A549 (cell line): ENCODE results near the gene KIF16B. TPM values are rescaled to one million over a fixed set of nuclear protein-coding genes. Genes with fewer than 3 reads are reported as not detected.

Experiments
- ATAC-seq, 2 experiments: fragments of 200-7000 bp in 1 of 2; fragments of >200 bp in 1 of 2; cut with Nextera tagmentation in 1 of 2; cut with Tn5 transposase in 1 of 2; 3 replicates each; pipeline versions ENCODE4 v1.8.0 to v1.9.1; 2018 to 2020; ENCODE audit warnings: mild to moderate bottlenecking in 1 of 2, moderate library complexity in 1 of 2
- CTCF ChIA-PET: fragments of 300-600 bp; sonication (Branson Sonifier 250); formaldehyde crosslinking; extraction: SDS; loops from one replicate; lab custom pipeline; 2021; ENCODE audit warnings: antibody characterized with exemption, inconsistent platforms; lab: Yijun Ruan, JAX
- POLR2A ChIA-PET: fragments of 350-600 bp; formaldehyde crosslinking; extraction: SDS; loops from one replicate; lab custom pipeline; 2021; ENCODE audit warnings: antibody characterized with exemption, inconsistent platforms; lab: Yijun Ruan, JAX
- DNase-seq, 2 experiments: peaks; one replicate each; pipeline versions ENCODE4 v3.0.0 to v3.0.0-alpha.2; 2011 to 2016; ENCODE audit warnings: low read depth in 1 of 2, low spot score in 1 of 2
- FAIRE-seq: peaks from 2 replicates; lab custom pipeline; 2011; peaks lifted over from hg19 to GRCh38; lab: Jason Lieb, UNC
- H3K27ac ChIP-seq, 2 experiments: fragments of >200 bp; sonication (Bioruptor Twin); formaldehyde crosslinking; 3 replicates each; pipeline ENCODE4 v1.5.1; 2016 to 2017
- H3K4me1 ChIP-seq: fragments of >200 bp; sonication (Bioruptor Twin); formaldehyde crosslinking; 3 replicates; pipeline ENCODE4 v1.6.1; 2016
- H3K4me2 ChIP-seq: fragments of >200 bp; sonication (Bioruptor Twin); formaldehyde crosslinking; 3 replicates; pipeline ENCODE4 v1.6.1; 2016
- H3K4me3 ChIP-seq: fragments of >200 bp; sonication (Bioruptor Twin); formaldehyde crosslinking; 3 replicates; pipeline ENCODE4 v1.5.1; 2016
- H3K9me3 ChIP-seq: fragments of >200 bp; sonication (Bioruptor Twin); formaldehyde crosslinking; 3 replicates; pipeline ENCODE4 v1.6.1; 2016
- BHLHE40 ChIP-seq: IDR thresholded peaks from 2 replicates; pipeline ENCODE4 v1.6.1; 2012; ENCODE audit warnings: low read depth, low read length, inconsistent platforms
- CHD2 ChIP-seq: fragments of 150-350 bp; IDR thresholded peaks from 2 replicates; pipeline ENCODE4 v1.6.1; 2014; ENCODE audit warnings: low read length; ENCODE audit not compliant: partially characterized antibody
- EHF ChIP-seq: fragments of 250-450 bp; sonication (Bioruptor Pico); IDR thresholded peaks from 2 replicates; pipeline ENCODE4 v1.5.0; 2020; ENCODE audit warnings: mild to moderate bottlenecking
- FOSB ChIP-seq: fragments of 250-450 bp; sonication (Bioruptor Pico); IDR thresholded peaks from 2 replicates; pipeline ENCODE4 v1.5.0; 2020; ENCODE audit warnings: mild to moderate bottlenecking, moderate library complexity
- FOSL2 ChIP-seq, 2 experiments: fragments of 450-650 bp in 1 of 2; fragments of >200 bp in 1 of 2; sonication (Bioruptor Twin) in 1 of 2; formaldehyde crosslinking; IDR thresholded peaks; 2 replicates each; pipeline versions ENCODE4 v1.5.0 to v1.6.1; 2016 to 2020; ENCODE audit warnings: mild to moderate bottlenecking in 1 of 2, moderate library complexity in 1 of 2
- HOXB13 ChIP-seq: fragments of 250-450 bp; sonication (Bioruptor Pico); IDR thresholded peaks from 2 replicates; pipeline ENCODE4 v1.5.0; 2020; ENCODE audit warnings: low read depth, mild to moderate bottlenecking, moderate library complexity
- JUNB ChIP-seq: fragments of >200 bp; sonication (Bioruptor Twin); formaldehyde crosslinking; IDR thresholded peaks from 2 replicates; pipeline ENCODE4 v1.6.1; 2016
- NFE2L2 ChIP-seq: fragments of 150-350 bp; conservative IDR thresholded peaks from 2 replicates; pipeline ENCODE4 v1.6.1; 2014; ENCODE audit warnings: low read length
- NR3C1 ChIP-seq: fragments of >200 bp; sonication (Bioruptor Twin); formaldehyde crosslinking; IDR thresholded peaks from 3 replicates; pipeline ENCODE4 v1.6.1; 2017
- RAD21 ChIP-seq, 2 experiments: fragments of >200 bp in 1 of 2; sonication (Bioruptor Twin) in 1 of 2; formaldehyde crosslinking in 1 of 2; IDR thresholded peaks in 1 of 2; conservative IDR thresholded peaks in 1 of 2; 2 replicates in 1 of 2; 3 replicates in 1 of 2; pipeline ENCODE4 v1.6.1; 2012 to 2018; ENCODE audit warnings: inconsistent platforms in 1 of 2
- RARB ChIP-seq: fragments of 250-450 bp; sonication (Bioruptor Pico); IDR thresholded peaks from 2 replicates; pipeline ENCODE4 v1.8.0; 2021; ENCODE audit warnings: mild to moderate bottlenecking, moderate library complexity
- RNF2 ChIP-seq: fragments of 200-600 bp; sonication (generic); IDR thresholded peaks from 2 replicates; pipeline ENCODE4 v1.6.1; 2016; ENCODE audit warnings: low read depth, mild to moderate bottlenecking, antibody characterized with exemption, moderate library complexity, borderline replicate concordance
- SMC3 ChIP-seq: fragments of >200 bp; sonication (Bioruptor Twin); formaldehyde crosslinking; IDR thresholded peaks from 3 replicates; pipeline ENCODE4 v1.6.1; 2018; ENCODE audit warnings: inconsistent platforms
- ZSCAN20 ChIP-seq: fragments of 250-450 bp; sonication (Bioruptor Pico); IDR thresholded peaks from 2 replicates; pipeline ENCODE4 v1.8.0; 2022; ENCODE audit warnings: mild to moderate bottlenecking, moderate library complexity
- WGBS: methylation state at CpG from one replicate; pipeline ENCODE4 v1.1.6; 2017; ENCODE audit errors: missing lambda C conversion rate; 5-methylcytosine and 5-hydroxymethylcytosine counted together
- polyA plus RNA-seq, 4 experiments: library from polyadenylated mRNA; depleted of rRNA in 3 of 4; stranded (reverse); fragments of >200 nt; fragmentation: RNase III in 1 of 4; extraction: RNeasy Plus Mini Kit Qiagen cat#74134 plus additional on column Dnase treatment in 1 of 4; gene quantifications; 2 replicates in 3 of 4; 3 replicates in 1 of 4; pipeline ENCODE4 v1.2.3, GENCODE V29; 2011 to 2017
- TF ChIP-seq, protein P1 (sequence below): fragments of >200 bp; sonication (Bioruptor Twin); formaldehyde crosslinking; IDR thresholded peaks from 3 replicates; pipeline ENCODE4 v1.6.1; 2016
- TF ChIP-seq, protein P2 (sequence below): fragments of 200-600 bp; sonication (generic); IDR thresholded peaks from 2 replicates; pipeline ENCODE4 v1.6.1; 2016; ENCODE audit warnings: antibody characterized with exemption, mild to moderate bottlenecking, moderate library complexity
- TF ChIP-seq, protein P3 (sequence below): IDR thresholded peaks from 2 replicates; pipeline ENCODE4 v1.6.1; 2012
- TF ChIP-seq, protein P4 (sequence below): fragments of 450-650 bp; IDR thresholded peaks from 2 replicates; pipeline ENCODE4 v1.6.1; 2014; ENCODE audit warnings: antibody characterized with exemption
- TF ChIP-seq, protein P5 (sequence below): fragments of 250-450 bp; sonication (Bioruptor Pico); IDR thresholded peaks from 2 replicates; pipeline ENCODE4 v1.5.0; 2021; ENCODE audit warnings: mild to moderate bottlenecking, moderate library complexity, borderline replicate concordance
- TF ChIP-seq, protein P6 (sequence below): fragments of 250-450 bp; sonication (Bioruptor Pico); IDR thresholded peaks from 2 replicates; pipeline ENCODE4 v1.5.0; 2020; ENCODE audit warnings: low read depth, mild to moderate bottlenecking, moderate library complexity

Gene KIF16B
- polyA plus RNA-seq, 2 of the 4 experiments (the other 2 are of a cell fraction) = 14.1 to 23.3 TPM

DNA sequence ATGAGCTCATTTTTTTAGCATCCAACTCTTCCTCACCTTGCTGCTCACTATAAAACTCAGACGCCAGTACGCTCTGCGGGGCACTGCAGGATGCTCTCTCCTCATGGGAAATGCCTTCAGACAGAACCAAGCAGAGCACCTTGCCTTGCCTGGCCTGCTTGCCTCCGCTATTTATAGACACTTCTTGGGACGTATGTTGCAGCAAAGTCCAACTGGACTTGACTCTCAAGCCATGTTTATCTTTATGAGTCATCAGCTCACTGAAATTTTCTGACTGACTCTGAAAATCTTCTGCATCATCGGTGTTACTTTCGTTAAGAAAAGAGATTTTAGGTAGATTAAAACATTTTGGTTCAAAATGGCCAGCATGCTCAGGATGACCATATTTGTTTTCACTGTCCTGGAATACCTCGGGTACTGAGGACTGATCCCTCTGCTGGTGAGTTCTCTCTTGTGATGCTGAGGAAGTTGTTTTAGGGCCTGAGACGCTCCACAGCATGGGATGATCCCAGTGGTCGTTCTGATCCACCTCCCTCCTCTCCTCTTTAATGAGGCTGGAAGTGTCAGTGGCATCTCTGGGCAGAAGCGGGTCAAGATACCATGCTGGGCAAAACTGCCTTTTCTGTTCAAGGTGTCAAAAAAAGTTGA is 204.5 kb downstream of the KIF16B start:
- H3K4me1 ChIP-seq = peaks cover 16% of the 10 kb centered on the region
- WGBS = 40% methylated on average over 11 of the region's 11 CpGs
- no peak overlapping the region for H3K4me3 ChIP-seq
- peak; percentile 87 to 91 for ATAC-seq
- no peaks in the 10 kb centered on the region for H3K9me3 ChIP-seq
- H3K27ac ChIP-seq = peak overlapping the region; percentile 12 to 46; a peak in 4 of 6 replicates
- TF ChIP-seq, protein P1, sequence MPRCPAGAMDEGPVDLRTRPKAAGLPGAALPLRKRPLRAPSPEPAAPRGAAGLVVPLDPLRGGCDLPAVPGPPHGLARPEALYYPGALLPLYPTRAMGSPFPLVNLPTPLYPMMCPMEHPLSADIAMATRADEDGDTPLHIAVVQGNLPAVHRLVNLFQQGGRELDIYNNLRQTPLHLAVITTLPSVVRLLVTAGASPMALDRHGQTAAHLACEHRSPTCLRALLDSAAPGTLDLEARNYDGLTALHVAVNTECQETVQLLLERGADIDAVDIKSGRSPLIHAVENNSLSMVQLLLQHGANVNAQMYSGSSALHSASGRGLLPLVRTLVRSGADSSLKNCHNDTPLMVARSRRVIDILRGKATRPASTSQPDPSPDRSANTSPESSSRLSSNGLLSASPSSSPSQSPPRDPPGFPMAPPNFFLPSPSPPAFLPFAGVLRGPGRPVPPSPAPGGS = no peak
- TF ChIP-seq SMC3 (0 out of 3 replicates have a peak, but pooled peaks have one; percentile 9), HOXB13 (CRISPR knock-in tag) (no peak), NR3C1 (no peak), RARB (CRISPR knock-in tag) (no peak), ZSCAN20 (no peak), BHLHE40 (no peak), CHD2 (no peak), FOSL2 (IDR thresholded peaks at IDR 0.05) (peak; percentile 88), FOSL2 (CRISPR knock-in tag; IDR thresholded peaks at IDR 0.05) (peak; percentile 88), JUNB (peak; percentile 71), EHF (CRISPR knock-in tag) (no peak), NFE2L2 (no peak), FOSB (CRISPR knock-in tag) (no peak), RNF2 (no peak), RAD21 (conservative IDR thresholded peaks at IDR 0.05 in 1 of 2, IDR thresholded peaks at IDR 0.05 in 1 of 2) (no peak)
- TF ChIP-seq, protein P2, sequence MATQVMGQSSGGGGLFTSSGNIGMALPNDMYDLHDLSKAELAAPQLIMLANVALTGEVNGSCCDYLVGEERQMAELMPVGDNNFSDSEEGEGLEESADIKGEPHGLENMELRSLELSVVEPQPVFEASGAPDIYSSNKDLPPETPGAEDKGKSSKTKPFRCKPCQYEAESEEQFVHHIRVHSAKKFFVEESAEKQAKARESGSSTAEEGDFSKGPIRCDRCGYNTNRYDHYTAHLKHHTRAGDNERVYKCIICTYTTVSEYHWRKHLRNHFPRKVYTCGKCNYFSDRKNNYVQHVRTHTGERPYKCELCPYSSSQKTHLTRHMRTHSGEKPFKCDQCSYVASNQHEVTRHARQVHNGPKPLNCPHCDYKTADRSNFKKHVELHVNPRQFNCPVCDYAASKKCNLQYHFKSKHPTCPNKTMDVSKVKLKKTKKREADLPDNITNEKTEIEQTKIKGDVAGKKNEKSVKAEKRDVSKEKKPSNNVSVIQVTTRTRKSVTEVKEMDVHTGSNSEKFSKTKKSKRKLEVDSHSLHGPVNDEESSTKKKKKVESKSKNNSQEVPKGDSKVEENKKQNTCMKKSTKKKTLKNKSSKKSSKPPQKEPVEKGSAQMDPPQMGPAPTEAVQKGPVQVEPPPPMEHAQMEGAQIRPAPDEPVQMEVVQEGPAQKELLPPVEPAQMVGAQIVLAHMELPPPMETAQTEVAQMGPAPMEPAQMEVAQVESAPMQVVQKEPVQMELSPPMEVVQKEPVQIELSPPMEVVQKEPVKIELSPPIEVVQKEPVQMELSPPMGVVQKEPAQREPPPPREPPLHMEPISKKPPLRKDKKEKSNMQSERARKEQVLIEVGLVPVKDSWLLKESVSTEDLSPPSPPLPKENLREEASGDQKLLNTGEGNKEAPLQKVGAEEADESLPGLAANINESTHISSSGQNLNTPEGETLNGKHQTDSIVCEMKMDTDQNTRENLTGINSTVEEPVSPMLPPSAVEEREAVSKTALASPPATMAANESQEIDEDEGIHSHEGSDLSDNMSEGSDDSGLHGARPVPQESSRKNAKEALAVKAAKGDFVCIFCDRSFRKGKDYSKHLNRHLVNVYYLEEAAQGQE = no peak
- TF ChIP-seq, protein P3, sequence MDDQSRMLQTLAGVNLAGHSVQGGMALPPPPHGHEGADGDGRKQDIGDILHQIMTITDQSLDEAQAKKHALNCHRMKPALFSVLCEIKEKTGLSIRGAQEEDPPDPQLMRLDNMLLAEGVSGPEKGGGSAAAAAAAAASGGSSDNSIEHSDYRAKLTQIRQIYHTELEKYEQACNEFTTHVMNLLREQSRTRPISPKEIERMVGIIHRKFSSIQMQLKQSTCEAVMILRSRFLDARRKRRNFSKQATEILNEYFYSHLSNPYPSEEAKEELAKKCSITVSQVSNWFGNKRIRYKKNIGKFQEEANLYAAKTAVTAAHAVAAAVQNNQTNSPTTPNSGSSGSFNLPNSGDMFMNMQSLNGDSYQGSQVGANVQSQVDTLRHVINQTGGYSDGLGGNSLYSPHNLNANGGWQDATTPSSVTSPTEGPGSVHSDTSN = no peak
- TF ChIP-seq, protein P4, sequence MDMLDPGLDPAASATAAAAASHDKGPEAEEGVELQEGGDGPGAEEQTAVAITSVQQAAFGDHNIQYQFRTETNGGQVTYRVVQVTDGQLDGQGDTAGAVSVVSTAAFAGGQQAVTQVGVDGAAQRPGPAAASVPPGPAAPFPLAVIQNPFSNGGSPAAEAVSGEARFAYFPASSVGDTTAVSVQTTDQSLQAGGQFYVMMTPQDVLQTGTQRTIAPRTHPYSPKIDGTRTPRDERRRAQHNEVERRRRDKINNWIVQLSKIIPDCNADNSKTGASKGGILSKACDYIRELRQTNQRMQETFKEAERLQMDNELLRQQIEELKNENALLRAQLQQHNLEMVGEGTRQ = no peak
- TF ChIP-seq, protein P5, sequence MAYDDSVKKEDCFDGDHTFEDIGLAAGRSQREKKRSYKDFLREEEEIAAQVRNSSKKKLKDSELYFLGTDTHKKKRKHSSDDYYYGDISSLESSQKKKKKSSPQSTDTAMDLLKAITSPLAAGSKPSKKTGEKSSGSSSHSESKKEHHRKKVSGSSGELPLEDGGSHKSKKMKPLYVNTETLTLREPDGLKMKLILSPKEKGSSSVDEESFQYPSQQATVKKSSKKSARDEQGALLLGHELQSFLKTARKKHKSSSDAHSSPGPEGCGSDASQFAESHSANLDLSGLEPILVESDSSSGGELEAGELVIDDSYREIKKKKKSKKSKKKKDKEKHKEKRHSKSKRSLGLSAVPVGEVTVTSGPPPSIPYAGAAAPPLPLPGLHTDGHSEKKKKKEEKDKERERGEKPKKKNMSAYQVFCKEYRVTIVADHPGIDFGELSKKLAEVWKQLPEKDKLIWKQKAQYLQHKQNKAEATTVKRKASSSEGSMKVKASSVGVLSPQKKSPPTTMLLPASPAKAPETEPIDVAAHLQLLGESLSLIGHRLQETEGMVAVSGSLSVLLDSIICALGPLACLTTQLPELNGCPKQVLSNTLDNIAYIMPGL (CRISPR knock-in tag) = no peak
- TF ChIP-seq, protein P6, sequence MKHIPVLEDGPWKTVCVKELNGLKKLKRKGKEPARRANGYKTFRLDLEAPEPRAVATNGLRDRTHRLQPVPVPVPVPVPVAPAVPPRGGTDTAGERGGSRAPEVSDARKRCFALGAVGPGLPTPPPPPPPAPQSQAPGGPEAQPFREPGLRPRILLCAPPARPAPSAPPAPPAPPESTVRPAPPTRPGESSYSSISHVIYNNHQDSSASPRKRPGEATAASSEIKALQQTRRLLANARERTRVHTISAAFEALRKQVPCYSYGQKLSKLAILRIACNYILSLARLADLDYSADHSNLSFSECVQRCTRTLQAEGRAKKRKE (CRISPR knock-in tag) = no peak
- no peak for FAIRE-seq
- ChIA-PET POLR2A (no interaction called here), CTCF (interaction anchor here (0.5 to 1.4 kb wide), 3 partner anchors 12 to 1833 kb away, joined by 3 to 5 read pairs (median 3); no protein-coding TSS in a partner anchor)
- H3K4me2 ChIP-seq = peak overlapping the region; percentile 60
- peak; percentile 11 to 69 for DNase-seq
